WTC11 (cell line): ENCODE data around the gene M1AP. TPM values are rescaled to one million over a fixed set of nuclear protein-coding genes. Genes with fewer than 3 reads are reported as not detected.

ENCODE experiments used
- ATAC-seq: fragments of 200-7000 bp; cut with Tn5 transposase; 2 replicates; pipeline ENCODE4 v1.10.0; 2021; ENCODE audit warnings: mild to moderate bottlenecking, moderate library complexity
- CTCF ChIA-PET: fragments of 300-600 bp; sonication (Branson Sonifier 250); formaldehyde crosslinking; loops from one replicate; lab custom pipeline; 2021; ENCODE audit warnings: antibody characterized with exemption; lab: Charles Lee
- POLR2A ChIA-PET: fragments of 350-600 bp; sonication (Branson Sonifier 250); formaldehyde crosslinking; loops from one replicate; lab custom pipeline; 2021; ENCODE audit warnings: antibody characterized with exemption; lab: Charles Lee
- DNase-seq: peaks from one replicate; pipeline ENCODE4 v3.0.0; 2021; ENCODE audit warnings: low spot score
- H3K27ac Mint-ChIP-seq: 2 replicates; pipeline ENCODE4 v1.8.0; 2021; ENCODE audit warnings: mixed read lengths
- H3K27me3 Mint-ChIP-seq: 2 replicates; pipeline ENCODE4 v1.8.0; 2021; ENCODE audit warnings: low read depth, mild to moderate bottlenecking, moderate library complexity, mixed read lengths
- H3K36me3 Mint-ChIP-seq: 2 replicates; pipeline ENCODE4 v1.8.0; 2021; ENCODE audit warnings: mixed read lengths
- H3K4me1 Mint-ChIP-seq: 2 replicates; pipeline ENCODE4 v1.8.0; 2022; ENCODE audit warnings: mixed read lengths
- H3K4me3 Mint-ChIP-seq: 2 replicates; pipeline ENCODE4 v1.8.0; 2021; ENCODE audit warnings: mild to moderate bottlenecking, moderate library complexity, mixed read lengths
- H3K9me3 Mint-ChIP-seq: 2 replicates; pipeline ENCODE4 v1.8.0; 2021; ENCODE audit warnings: mixed read lengths
- AR ChIP-seq: fragments of 250-450 bp; sonication (Bioruptor Pico); IDR thresholded peaks from 2 replicates; pipeline ENCODE4 v1.9.0; 2021; ENCODE audit warnings: mild to moderate bottlenecking
- E2F4 ChIP-seq: sonication (generic); formaldehyde crosslinking; IDR thresholded peaks from 2 replicates; pipeline ENCODE4 v1.8.1; 2022; ENCODE audit warnings: low read depth, mild to moderate bottlenecking, moderate library complexity, missing genetic modification reagents, borderline replicate concordance
- ETV6 ChIP-seq: sonication (generic); formaldehyde crosslinking; IDR thresholded peaks from 2 replicates; pipeline ENCODE4 v1.8.1; 2022; ENCODE audit warnings: mild to moderate bottlenecking, missing genetic modification reagents
- FOXJ3 ChIP-seq: sonication (generic); formaldehyde crosslinking; IDR thresholded peaks from 2 replicates; pipeline ENCODE4 v1.9.0; 2021; ENCODE audit warnings: missing genetic modification reagents, mild to moderate bottlenecking, borderline replicate concordance
- GTF2I ChIP-seq: fragments of 250-450 bp; sonication (Bioruptor Pico); conservative IDR thresholded peaks from 2 replicates; pipeline ENCODE4 v1.4.0; 2021; ENCODE audit warnings: mild to moderate bottlenecking
- MLX ChIP-seq: sonication (generic); formaldehyde crosslinking; IDR thresholded peaks from 2 replicates; pipeline ENCODE4 v1.8.1; 2023; ENCODE audit warnings: mild to moderate bottlenecking, missing genetic modification reagents, moderate library complexity
- PRDM15 ChIP-seq: sonication (generic); formaldehyde crosslinking; IDR thresholded peaks from 2 replicates; pipeline ENCODE4 v1.8.0; 2022; ENCODE audit warnings: missing genetic modification reagents
- PREB ChIP-seq: sonication (generic); formaldehyde crosslinking; IDR thresholded peaks from 2 replicates; pipeline ENCODE4 v1.8.1; 2022; ENCODE audit warnings: mild to moderate bottlenecking, missing genetic modification reagents, moderate library complexity, borderline replicate concordance
- SMAD3 ChIP-seq: sonication (generic); formaldehyde crosslinking; IDR thresholded peaks from 2 replicates; pipeline ENCODE4 v1.8.0; 2022; ENCODE audit warnings: missing genetic modification reagents, mild to moderate bottlenecking, borderline replicate concordance
- USF1 ChIP-seq: sonication (generic); formaldehyde crosslinking; IDR thresholded peaks from 2 replicates; pipeline ENCODE4 v1.8.0; 2022; ENCODE audit warnings: mild to moderate bottlenecking, missing genetic modification reagents
- ZNF281 ChIP-seq: sonication (generic); formaldehyde crosslinking; IDR thresholded peaks from 2 replicates; pipeline ENCODE4 v1.8.0; 2023; ENCODE audit warnings: mild to moderate bottlenecking, missing genetic modification reagents
- ZNF423 ChIP-seq: fragments of 250-450 bp; sonication (Bioruptor Pico); IDR thresholded peaks from 2 replicates; pipeline ENCODE4 v2.1.2; 2022; ENCODE audit warnings: mild to moderate bottlenecking, moderate library complexity
- ZNF532 ChIP-seq: fragments of 250-450 bp; sonication (Bioruptor Pico); IDR thresholded peaks from 2 replicates; pipeline ENCODE4 v1.9.0; 2021; ENCODE audit warnings: mild to moderate bottlenecking, borderline replicate concordance
- total RNA-seq: library from RNA; stranded (reverse); gene quantifications from 3 replicates; pipeline ENCODE4 v1.2.3, GENCODE V29; 2021

M1AP gene
- total RNA-seq, 1 experiment from 2014 or later, result 5.9 TPM

- peak; percentile 71 for ATAC-seq
- peak; percentile 28 for DNase-seq
- ChIA-PET CTCF (interaction anchor here (1.0 to 1.6 kb wide), 5 partner anchors 13 to 87 kb away, joined by 3 to 8 read pairs (median 3); partner anchors contain the start of gene MRPL53), POLR2A (interaction anchor here (0.6 kb wide), 1 partner anchor 20 kb away, joined by 3 read pairs; no protein-coding TSS in a partner anchor)
- no peak for TF ChIP-seq ZNF532 (CRISPR knock-in tag)
- TF ChIP-seq SMAD3 (CRISPR knock-in tag), result no peak
- no peak for TF ChIP-seq E2F4
- no peak for TF ChIP-seq ETV6
- TF ChIP-seq FOXJ3 (CRISPR knock-in tag), result no peak
- Mint-ChIP-seq H3K27ac (no peak overlapping the region), H3K4me3 (no peak overlapping the region), H3K4me1 (peaks cover 15% of the 10 kb centered on the region), H3K9me3 (no peaks in the 10 kb centered on the region), H3K36me3 (no peaks in the 10 kb centered on the region), H3K27me3 (peaks cover 66% of the 10 kb centered on the region)
These were observed 88.2 kb downstream of the M1AP start for GRCh38 chr2:74559912-74560311.

- ATAC-seq (no peak), DNase-seq (no peak)
- H3K27me3 Mint-ChIP-seq, result peaks cover 66% of the 10 kb centered on the region
- H3K36me3 Mint-ChIP-seq, result no peaks in the 10 kb centered on the region
- H3K4me1 Mint-ChIP-seq, result peaks cover 15% of the 10 kb centered on the region
- H3K4me3 Mint-ChIP-seq, result no peak overlapping the region
- no peaks in the 10 kb centered on the region for H3K9me3 Mint-ChIP-seq
- ChIA-PET POLR2A (interaction anchor here (1.0 kb wide), 1 partner anchor 59 kb away, joined by 3 read pairs; the partner anchor contains the start of gene LBX2), CTCF (interaction anchor here (0.6 kb wide), 1 partner anchor 13 kb away, joined by 3 read pairs; no protein-coding TSS in a partner anchor)
- no peak overlapping the region for H3K27ac Mint-ChIP-seq
- TF ChIP-seq ZNF423 (no peak), SMAD3 (CRISPR knock-in tag) (no peak), AR (CRISPR knock-in tag) (no peak), PRDM15 (CRISPR knock-in tag) (no peak), PREB (CRISPR knock-in tag) (no peak), ZNF281 (CRISPR knock-in tag) (no peak), GTF2I (CRISPR knock-in tag) (no peak), MLX (CRISPR knock-in tag) (no peak), USF1 (no peak)
These were observed 89.6 kb downstream of the M1AP start for GRCh38 chr2:74558284-74559230.
